Right lung (tissue), 5 donors: ENCODE measurements around the gene CMIP. TPM values are rescaled to one million over a fixed set of nuclear protein-coding genes. Genes with fewer than 3 reads are reported as not detected.

Source experiments
- DNase-seq, 2 donors: peaks; one replicate each; pipeline ENCODE4 v3.0.0-alpha.2; 2013
- polyA plus RNA-seq, 5 donors: library from polyadenylated mRNA; unstranded; fragments of 120-200 nt; gene quantifications; one replicate each; pipeline versions ENCODE4 v1.2.1 to v1.2.3, GENCODE V29; 2013; ENCODE audit warnings: inconsistent platforms in 1 of 5, low replicate concordance in 1 of 5; ENCODE audit not compliant: insufficient read length in 5 of 5, insufficient read depth in 1 of 5

CMIP gene
- polyA plus RNA-seq, 5 donors: 29.2 to 41.6 (median 35.1) TPM

DNA sequence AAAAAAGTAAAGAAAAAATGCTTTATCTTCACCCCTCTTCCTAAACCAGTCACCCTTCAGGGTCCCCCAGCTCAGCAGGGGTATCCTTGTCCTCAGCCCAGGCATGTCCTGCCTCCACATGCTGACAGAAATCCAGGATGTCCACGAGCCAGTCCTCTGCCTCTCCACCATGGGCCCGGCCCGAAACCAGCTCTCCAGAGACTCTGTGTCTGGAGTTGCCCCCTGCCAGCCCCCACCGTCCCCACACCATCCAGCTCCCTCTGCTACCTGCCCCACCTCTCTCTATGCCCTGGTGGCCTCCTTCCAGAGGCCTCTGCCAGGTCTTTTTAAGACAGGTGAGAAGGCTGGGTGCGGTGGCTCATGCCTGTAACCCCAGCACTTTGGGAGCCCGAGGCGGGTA is 268.1 kb downstream of the CMIP start:
- DNase-seq: no peak

GRCh38 chr16:81713295-81713772 is 268.7 kb downstream of the CMIP start:
- DNase-seq: no peak

- DNase-seq: no peak
Measured at GRCh38 chr16:81713796-81714195, 269.2 kb downstream of the CMIP start.

DNA sequence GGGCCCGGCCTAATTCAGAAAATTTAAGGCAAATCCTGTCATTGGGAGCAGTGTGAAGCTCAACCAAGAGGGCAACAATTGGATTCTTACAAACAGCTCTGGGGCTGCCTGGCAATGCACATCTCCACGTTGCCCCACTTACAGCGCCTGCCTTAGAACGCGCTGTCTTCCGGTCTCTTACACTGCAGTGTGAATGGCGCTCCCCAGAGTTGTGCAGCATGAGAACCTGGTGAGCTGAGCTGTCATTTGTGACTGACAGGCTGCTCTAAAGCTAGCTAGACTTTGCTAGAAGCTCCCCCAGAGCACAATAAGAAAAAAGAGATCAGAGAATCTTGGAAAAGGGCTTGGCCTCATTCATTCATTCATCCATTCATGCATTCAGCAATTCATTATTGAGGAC is 270.0 kb downstream of the CMIP start:
- DNase-seq: no peak

DNA sequence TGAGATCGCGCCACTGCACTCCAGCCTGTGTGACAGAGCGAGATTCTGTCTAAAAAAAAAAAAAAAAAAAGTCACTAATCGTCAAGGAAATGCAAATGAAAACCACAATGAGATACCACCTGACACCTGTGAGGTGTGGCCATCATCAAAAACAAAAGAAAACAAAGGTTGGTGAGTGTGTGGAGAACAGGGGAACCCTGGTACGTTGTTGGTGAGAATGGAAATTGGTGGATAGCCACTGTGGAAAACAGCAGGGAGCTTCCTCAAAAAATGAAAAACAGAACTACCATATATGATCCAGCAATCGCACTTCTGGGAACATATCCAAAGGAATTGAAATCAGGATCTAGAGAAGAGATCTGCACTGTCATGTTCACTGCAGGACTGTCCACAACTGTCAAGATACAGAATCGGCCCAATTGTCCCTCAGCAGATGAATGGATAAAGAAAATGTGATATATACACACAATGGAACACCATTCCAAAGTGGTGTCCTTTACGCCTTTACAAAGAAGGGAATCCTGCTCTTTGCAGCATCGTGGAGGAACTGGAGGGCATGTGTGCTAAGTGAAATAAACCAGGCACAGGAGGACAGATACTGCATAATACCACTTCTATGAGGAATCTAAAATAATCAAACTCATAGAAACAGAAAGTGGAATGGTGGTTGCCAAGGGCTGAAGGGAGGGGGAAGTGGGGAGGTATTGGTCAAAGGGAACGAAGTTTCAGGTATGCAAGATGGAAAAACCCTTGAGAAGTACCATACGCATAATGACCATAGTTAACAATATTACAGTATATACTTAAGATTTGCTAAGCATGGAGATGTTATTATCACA is 271.0 kb downstream of the CMIP start:
- no peak for DNase-seq

GRCh38 chr16:81716478-81717225 is 272.0 kb downstream of the CMIP start:
- no peak for DNase-seq

- no peak for DNase-seq
Measured at GRCh38 chr16:81717662-81718189, 273.1 kb downstream of the CMIP start.

DNA sequence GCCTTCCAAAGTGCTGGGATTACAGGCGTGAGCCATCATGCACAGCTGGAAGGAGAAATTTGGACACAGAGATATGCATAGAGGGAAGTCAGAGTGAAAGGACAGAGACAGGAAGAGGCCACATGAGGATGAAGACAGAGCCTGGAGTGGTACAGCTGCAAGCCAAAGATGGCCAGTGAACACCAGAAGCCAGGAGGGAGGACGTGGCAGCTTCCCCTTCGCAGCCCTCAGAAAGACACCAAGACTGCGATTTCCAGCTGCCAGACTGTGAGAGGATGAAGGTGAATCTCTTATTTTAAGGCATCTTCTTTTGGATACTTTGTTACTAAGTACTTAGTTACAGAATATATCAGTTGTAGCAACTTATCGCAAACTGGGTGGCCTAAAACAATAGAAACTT is 274.0 kb downstream of the CMIP start:
- no peak for DNase-seq

DNA sequence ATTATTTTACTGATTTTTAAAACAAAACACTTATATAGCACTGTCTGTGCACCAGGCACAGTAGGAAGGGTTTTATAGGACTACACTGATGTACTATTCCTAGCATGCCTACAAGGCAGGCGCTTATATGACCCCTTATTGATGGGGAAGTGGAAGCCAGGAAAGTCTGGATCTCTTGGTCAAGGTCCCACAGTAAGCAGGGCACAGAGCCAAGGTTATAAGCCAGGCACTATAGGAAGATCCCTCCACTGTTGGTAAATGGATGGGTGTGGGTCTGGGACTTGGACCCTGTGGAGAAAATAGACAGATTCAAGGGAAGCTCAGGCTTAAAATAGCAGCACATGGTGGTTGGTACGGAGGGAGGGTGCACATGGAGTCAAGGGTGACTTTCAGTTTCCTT is 275.4 kb downstream of the CMIP start:
- no peak for DNase-seq

DNA sequence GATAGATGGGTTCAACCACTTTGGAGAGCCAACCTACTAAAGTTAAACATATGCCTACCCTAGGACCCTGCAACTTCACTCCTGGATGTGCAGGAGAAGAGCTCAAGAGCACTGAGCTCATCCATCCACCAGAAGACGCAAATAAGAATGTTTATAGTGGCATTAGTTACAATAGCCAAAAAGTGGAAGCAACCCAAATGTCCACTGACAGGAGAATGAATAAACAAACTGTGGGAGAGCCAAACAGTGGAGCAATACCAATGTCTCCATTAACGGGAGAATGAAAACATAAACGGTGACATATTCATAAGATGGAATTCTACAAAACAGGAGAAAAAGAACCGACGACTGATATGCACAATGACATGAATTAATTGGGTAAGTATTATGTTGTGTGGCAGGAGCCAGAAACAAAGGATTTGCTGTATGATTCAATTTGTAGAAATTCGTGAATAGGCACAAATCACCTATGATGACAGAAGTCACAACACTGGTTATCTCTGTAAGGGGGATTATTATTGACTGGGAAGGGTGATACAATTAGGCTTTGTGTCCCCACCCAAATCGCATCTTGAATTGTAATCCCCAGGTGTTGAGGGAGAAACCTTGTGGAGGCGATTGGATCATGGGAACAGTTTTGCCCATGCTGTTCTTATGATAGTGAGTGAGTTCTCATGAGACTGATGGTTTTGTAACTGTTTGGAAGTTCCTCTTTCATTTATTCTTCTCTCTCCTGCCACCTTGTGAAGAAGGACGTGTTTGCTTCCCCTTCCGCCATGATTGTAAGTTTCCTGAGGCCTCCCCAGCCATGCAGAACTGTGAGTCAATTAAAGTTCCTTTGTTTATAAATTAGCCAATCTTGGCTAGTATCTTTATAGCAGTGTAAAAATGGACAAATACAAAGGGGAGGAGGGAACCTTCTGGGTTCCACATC is 276.6 kb downstream of the CMIP start:
- peak; percentile 73 to 77 for DNase-seq

DNA sequence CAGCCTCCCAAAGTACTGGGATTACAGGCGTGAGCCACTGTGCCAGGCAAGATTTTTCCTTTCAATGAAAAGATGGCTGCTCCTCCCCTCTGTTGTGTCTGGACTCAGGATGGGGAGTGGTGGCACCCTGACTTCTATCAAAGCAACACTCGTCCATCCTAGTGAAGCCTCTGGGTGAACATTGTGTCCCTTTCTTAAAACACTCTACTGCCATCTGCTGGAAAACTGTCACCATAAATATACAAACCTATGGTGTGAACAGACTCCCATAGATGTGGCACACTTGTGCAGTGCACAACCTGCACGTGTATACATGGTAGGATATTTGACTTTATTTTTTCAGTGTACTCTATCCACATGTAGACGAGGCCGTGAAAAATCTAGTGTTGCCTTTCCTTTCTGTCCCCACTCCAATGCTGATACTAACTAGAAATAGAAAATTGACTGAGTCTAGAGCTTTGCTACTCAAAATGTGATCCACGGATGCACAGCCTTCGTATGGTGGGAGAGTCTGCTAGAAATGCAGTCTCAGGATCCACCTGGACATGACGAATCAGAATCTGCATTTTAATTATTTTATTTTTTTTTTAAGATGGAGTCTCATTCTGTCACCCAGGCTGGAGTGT is 278.6 kb downstream of the CMIP start:
- peak; percentile 62 to 77 for DNase-seq

DNA sequence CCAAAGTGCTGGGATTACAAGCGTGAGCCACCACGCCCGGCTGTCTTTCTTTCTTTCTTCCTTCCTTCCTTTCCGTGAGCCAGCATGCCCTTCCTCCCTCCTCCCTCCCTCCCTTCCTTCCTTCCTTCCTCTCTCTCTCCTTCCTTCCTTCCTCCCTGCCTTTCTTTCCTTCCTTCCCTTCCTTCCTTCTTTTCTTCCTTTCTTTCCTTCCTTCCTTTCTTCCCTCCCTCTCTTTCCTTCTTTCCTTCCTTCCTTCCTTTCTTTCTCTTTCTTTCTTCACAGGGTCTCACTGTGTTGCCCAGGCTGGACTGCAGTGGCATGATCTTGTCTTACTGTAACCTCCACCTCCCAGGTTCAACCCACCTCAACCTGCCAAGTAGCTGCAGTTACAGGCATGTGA is 283.8 kb downstream of the CMIP start:
- DNase-seq: no peak

GRCh38 chr16:81729451-81729850 is 284.8 kb downstream of the CMIP start:
- DNase-seq: no peak

GRCh38 chr16:81730090-81731051 is 285.8 kb downstream of the CMIP start:
- peak; percentile 86 to 88 for DNase-seq

DNA sequence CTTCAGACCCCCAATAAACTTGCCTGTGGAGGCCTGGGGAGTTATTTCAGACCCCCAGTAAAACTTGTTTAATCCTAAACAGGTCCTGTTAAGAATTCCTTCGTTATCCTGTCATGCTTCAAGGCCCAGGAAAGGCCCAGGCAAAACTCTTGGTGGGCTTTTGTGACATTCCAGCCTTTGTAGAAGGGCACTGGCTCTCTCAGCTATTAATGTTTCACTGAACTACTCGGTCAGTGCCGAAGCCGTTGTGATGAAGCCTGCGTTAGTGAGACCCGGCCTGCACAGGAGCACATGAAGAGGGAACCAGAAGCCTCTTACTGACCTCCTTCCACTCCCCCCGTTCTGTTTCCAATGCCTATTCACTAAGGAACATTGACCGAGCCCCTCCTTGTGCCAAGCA is 287.0 kb downstream of the CMIP start:
- DNase-seq: no peak

DNA sequence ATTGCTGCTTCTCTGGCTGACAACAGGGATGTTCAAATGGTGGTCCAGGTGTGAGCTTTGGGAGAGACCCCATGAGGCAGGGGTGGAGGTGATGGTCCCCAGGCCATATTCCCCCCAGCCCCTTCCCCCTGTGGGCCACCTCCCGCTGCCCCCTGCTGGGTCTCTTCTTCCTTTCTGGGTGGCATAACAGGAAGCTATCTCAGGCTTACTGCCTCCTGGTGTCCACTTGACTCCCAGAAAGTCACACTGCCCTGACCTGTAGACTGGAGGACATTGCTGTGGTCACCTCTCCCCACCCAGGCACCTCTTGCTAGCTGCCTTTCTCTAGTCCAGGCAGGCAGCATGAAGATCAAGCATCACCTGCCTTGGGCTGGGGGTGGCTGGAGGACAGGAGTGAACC is 288.1 kb downstream of the CMIP start:
- no peak for DNase-seq

- DNase-seq: no peak
Measured at GRCh38 chr16:81733295-81733694, 288.7 kb downstream of the CMIP start.

GRCh38 chr16:81734632-81735434 is 290.2 kb downstream of the CMIP start:
- no peak for DNase-seq
